Stomach (tissue), 4 donors: Measurements from ENCODE around the gene ADGRL3.

ENCODE experiments used
- CTCF ChIP-seq, 7 experiments: fragments of 450-650 bp in 4 of 7; fragments of 200-600 bp in 3 of 7; sonication (generic) in 3 of 7; IDR thresholded peaks; one replicate each; pipeline ENCODE4 v1.5.1; 2016 to 2019; ENCODE audit warnings: antibody characterized with exemption in 7 of 7, control low read depth in 2 of 7, mild to moderate bottlenecking in 1 of 7
- EP300 ChIP-seq: sonication (generic); formaldehyde crosslinking; IDR thresholded peaks from one replicate; pipeline ENCODE4 v1.6.1; 2017; ENCODE audit warnings: antibody characterized with exemption
- POLR2A ChIP-seq, 4 donors: fragments of 450-650 bp; IDR thresholded peaks; one replicate each; pipeline ENCODE4 v1.6.1; 2016; ENCODE audit warnings: antibody characterized with exemption in 4 of 4, control low read depth in 2 of 4, mild to moderate bottlenecking in 1 of 4, moderate library complexity in 1 of 4
- POLR2AphosphoS5 ChIP-seq, 3 donors: sonication (generic); formaldehyde crosslinking; IDR thresholded peaks; one replicate each; pipeline ENCODE4 v1.6.1; 2016; ENCODE audit warnings: antibody characterized with exemption in 3 of 3

DNA sequence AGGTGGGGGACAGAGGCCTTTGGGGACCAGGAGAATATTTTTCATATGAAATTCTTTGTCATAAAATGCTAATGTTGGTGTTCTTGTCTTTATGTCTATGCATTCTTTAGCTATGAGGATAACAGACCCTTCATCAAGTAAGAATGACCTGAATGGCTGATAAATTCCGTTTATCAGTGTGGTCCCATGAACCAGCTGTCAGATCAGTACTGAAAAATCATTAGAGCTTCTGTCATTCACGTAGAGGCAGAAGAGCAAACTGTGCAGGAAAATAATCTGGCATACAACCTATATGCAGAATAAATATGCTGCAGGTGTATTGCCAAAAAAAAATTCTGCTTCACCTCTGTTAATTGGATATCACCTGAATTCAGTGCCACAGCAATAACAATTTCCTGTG, 828.6 kb downstream of the ADGRL3 start:
- no peak for TF ChIP-seq CTCF (IDR thresholded peaks at IDR 0.05)
- no peak for TF ChIP-seq EP300
- no peak for TF ChIP-seq POLR2A (IDR thresholded peaks at IDR 0.05)
- no peak for TF ChIP-seq POLR2AphosphoS5 (IDR thresholded peaks at IDR 0.05)
